B cell (primary cell): ENCODE results near the gene ELFN2.

Source experiments
- CTCF ChIP-seq: fragments of 200-600 bp; IDR thresholded peaks from one replicate; pipeline ENCODE4 v1.8.0; 2022; ENCODE audit warnings: antibody characterized with exemption, mild to moderate bottlenecking
- EZH2 ChIP-seq: IDR thresholded peaks from 2 replicates; pipeline ENCODE4 v1.6.1; 2012; ENCODE audit warnings: borderline replicate concordance, low read depth, mild to moderate bottlenecking, moderate library complexity, low read length; ENCODE audit not compliant: insufficient read depth, poor library complexity, severe bottlenecking

DNA sequence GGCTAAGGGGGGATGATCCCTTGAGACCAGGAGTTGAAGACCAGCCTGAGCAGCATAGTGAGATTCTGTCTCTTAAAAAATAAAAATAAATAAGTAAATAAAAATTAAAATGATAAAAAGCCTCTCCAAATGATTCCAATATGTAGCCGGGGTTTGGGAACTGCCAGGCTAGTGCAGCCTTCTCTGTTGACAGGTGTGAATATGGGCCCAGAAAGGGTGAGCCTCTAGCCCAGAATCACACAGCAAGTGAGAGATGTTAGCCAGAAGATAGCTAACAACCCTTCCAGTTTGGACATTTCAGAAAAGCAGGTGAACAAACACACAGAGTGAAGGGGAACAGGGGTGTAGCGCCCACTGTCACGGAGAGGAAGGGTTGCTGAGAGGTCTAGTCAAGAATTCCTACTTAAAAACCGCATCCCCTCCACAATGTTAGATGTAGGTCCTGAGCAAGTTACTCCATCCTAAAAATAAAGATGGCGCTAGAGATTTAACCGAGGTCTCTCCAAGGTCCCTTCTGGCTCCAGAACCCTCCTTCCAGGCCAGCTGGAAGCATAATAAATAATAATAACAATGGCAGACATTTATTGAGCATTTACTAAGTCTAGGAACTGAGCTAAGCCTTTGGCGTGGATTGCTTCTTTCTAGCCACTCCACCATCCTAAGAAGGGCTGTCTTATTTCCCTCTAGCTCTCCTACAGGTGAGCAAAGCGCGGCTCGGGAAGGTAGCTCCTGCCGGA is 93.4 kb downstream of the ELFN2 start:
- TF ChIP-seq CTCF (no peak), EZH2 (no peak)
